C1 segment of cervical spinal cord (tissue), 14 donors: ENCODE data around the gene CLCN7.
"Not testable (repeated sequence)": the region's sequence is repeated elsewhere in the genome, so short reads cannot be mapped to it uniquely, and the experiment has no call there.

Source experiments
- DNase-seq, 14 donors: peaks; one replicate each; lab custom pipeline; 2025; lab: John Stamatoyannopoulos, UW

CLCN7 gene

DNA sequence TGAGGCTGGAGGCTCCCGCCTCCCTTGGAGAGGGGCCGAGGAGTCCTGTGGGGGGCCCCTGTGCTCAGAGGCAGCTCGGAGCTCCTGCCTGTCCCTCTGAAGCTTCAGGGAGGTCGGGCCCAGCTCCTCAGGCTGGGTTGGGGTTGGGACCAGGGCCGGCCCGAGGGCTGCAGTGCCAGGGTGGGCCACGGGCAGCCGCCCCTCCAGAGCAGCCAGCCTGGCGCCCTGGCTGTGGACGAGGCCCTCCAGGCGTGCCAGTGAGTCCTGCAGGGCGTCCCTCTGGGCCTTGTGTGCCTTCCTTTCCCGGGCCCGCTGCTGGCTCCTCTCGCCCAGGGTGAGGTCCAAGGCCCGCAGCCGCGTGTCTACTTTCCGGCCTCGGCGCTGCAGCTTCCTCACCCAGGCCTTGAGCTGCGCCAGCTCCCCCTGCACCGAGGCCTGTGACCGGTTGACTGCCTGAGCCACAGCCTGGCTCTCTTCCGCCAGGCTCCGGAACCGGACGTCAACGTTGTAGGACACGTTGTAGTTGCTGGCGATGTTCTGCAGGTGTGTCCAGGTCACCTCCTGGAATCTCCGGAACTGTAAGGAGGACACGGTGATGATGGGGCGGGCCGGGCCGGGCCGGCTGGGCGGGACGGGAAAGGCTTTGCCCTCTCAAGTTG, 12.7 kb upstream of the CLCN7 start:
- DNase-seq, result no peak

DNA sequence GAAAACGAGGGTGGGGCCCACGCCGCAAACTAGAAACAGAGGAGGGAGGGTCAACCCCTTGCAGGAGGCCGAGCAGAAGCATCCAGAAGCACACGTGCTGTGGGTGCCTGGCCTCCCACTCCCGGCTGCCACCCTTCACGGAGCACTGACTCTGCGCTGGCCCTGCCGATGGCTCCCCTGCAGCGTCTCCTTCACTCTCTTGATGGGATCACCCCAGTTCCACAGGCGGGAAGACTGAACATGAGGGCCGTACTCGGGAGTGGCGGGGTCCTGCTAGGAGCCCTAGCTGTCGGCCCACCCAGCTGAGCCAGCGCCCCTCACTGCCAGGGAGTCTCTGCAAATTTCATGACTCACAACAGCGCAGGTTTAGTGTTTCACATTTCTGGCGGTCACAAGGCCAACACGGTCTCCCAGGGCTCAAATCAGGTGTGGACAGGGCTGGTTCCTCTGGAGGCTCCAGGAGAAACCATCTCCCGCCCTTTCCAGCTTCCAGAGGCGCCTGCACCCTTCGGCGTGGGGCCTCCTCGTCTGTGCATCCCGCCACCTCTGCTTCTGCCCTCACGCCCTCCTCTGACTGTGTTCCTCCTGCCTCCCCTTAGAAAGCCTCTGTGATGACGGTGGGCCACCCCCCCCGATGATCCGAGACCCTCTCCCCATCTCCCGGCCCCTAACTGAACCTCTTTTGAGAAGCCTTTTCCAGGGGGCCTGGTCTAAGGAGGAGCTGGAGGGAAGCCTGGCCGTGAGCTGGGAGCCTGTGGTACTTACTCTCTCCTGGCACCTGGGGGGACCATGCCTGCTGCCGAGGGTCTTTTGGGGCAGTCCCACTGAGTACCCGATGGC, 11.9 kb upstream of the CLCN7 start:
- no peak for DNase-seq

GRCh38 chr16:1485847-1486496, 11.1 kb upstream of the CLCN7 start:
- no peak for DNase-seq

GRCh38 chr16:1481906-1482835, 7.3 kb upstream of the CLCN7 start:
- no peak for DNase-seq

- DNase-seq, result not testable (repeated sequence)
These were observed 4.1 kb upstream of the CLCN7 start for GRCh38 chr16:1478937-1479336.

DNA sequence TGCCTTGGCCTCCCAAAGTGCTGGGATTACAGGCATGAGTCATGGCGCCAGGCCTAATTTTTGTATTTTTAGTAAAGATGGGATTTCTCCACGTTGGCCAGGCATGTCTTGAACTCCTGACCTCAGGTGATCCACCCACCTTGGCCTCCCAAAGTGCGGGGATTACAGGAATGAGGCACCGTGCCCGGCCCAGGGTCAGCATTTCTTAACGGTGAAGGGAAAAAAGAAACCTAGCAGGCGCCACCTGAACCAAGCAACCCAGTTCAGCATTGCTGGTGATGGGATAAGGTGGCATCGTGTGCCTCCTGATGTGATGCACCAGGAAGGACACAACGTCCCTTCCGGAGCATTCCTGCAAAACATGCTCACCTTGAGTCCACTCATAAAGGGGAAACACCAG, 2.2 kb upstream of the CLCN7 start:
- DNase-seq, result no peak

DNA sequence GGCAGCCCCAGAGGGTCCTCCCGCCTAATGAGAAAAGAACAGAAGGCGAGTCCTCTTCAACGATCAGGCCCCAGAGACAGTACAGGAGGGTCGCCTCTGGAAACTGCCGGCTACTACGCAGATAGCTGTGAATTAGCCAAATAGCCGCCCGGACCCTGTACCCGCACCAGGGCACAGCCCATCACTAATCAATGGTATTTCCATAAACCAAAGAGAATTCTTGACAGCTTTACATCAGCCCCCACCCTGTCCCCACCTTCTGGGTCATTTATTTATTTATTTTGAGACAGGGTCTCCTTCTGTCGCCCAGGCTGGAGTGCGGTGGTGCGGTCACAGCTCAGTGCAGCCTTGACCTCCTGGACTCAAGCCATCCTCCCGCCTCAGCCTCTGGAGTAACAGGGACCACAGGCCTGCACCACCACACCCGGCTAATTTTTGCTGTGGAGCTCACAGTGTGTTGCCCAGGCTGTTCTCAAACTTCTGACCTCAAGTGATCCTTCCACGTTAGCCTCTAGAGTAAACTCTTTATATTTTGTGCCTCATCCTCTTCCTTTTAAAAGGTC, 805 bp upstream of the CLCN7 start:
- DNase-seq, result no peak

GRCh38 chr16:1474082-1474795, 589 bp downstream of the CLCN7 start:
- no peak for DNase-seq

GRCh38 chr16:1472974-1473373, 1.9 kb downstream of the CLCN7 start:
- DNase-seq, result no peak

DNA sequence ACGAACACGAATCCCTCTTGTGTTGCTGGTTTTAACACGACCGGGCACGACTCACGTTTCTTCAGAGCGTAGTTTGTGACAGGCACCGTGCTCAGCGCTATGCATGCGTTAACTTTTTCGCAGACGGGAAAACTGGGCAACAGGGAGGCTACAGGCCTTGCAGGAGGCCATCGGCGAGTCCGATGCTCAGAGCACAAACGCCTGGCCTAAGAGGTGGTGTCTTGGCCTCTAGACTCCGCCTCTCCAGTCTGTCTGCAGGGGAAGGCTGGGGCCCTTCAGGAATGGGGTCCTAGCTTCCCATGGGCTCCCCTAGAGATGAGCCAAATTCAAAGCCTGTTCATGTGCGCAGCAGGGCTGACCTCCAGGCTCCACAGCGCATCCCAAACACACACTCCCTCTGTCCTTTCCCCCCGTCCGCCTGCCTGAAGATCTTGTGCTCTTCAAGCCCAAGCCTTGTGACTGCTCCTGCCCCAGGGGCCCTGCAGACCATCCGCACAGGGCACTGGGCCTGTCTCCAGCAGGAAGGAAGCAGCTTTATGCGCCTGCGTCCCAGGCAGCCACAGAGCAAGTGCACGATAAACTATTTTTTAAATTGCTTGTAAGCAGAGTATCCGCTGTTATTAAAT, 3.1 kb downstream of the CLCN7 start:
- DNase-seq, result no peak

DNA sequence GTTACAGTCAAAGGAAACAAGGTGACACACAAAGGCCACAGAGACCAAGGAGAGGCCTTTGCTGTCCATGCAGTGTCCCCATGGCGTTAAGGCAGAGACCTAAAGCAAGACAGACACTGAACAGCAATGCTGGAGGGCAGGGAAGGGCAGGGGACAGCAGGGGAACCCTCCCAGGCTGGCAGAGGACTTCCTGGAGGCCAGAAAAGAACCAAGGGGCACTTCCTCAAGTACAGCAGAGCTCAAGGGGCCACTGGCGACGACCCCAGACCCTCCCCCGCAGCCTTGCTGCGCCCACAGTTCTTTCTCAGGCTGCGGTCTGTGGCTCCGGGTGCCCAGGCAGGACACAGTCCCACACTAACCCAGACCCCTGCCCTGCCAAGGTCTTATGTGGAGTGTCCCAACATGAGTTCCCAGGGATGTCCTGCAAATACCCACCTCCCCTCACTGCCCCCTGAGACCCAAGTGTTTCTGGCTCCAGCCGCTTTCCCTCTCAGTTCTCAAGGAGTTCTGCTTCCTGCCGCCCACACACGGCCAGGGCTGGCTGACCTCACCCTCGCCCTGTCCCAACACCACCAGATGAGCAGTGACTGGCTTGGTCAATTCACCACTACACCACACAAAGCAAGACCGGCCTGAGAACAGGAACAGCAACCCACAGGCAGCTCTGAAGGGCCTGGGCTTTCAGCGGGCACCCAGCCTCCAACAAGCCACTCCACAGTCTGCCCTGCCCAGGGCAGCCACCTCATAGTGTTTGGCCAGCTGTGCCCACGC, 4.2 kb downstream of the CLCN7 start:
- DNase-seq, result no peak

- no peak for DNase-seq
These were observed 5.1 kb downstream of the CLCN7 start for GRCh38 chr16:1469693-1470201.

DNA sequence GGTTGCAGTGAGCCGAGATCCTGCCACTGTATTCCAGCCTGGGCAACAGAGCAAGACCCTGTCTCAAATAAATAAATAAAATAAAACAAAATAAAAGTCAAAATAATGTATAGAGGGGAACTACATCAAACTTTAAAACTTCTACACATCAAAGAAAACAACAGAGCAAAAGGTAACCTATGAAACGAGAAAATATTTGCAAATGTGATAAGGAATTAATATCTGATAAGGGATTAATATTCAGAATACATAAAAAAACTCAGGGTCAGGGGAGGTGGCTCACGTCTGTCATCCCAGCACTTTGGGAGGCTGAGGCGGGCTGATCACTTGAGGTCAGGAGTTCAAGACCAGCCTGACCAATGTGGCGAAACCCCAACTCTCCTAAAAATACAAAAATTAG, 5.7 kb downstream of the CLCN7 start:
- not testable (repeated sequence) for DNase-seq

GRCh38 chr16:1468426-1468810, 6.4 kb downstream of the CLCN7 start:
- no peak for DNase-seq

DNA sequence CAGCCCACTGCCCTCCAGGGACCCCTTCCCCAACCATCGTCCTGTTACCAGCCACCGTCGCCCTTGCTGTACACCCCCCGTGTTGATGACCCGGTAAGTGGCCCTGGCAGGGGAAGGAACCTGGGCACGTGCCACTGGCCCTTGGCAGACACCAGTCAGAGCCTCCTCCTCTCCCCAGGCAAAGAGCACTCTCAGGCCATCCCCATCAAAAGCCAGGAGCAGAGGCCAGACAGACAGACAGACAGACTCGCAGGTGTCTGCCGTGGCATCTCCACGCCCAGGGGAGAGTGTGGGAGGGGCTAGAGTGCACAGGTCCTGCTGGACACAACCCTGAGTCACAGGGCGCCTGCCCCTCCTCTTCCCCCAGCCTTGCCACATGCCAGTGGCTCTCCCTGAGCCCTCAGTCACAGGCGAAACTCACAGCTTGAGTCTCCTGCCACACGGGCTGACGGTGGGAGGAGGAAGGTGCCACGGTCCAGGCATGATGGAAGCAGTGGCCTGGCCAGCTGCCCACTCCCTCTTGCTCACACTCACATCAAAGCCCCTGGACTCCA, 7.8 kb downstream of the CLCN7 start:
- DNase-seq, result no peak

GRCh38 chr16:1466054-1466453, 8.8 kb downstream of the CLCN7 start:
- no peak for DNase-seq

- DNase-seq, result no peak
These were observed 9.3 kb downstream of the CLCN7 start for GRCh38 chr16:1465567-1465915.

- DNase-seq, result no peak
These were observed 9.8 kb downstream of the CLCN7 start for GRCh38 chr16:1464894-1465566.
